HuH-7 (cell line): ENCODE measurements around the gene MRPL10.

Experiments used
- DNase-seq: peaks from one replicate; pipeline ENCODE4 v3.0.0; 2011; ENCODE audit warnings: low spot score

MRPL10 gene

GRCh38 chr17:47812146-47812920 is 19.0 kb downstream of the MRPL10 start:
- DNase-seq: no peak

- DNase-seq: no peak
Observed at GRCh38 chr17:47811709-47812108, 19.6 kb downstream of the MRPL10 start.

DNA sequence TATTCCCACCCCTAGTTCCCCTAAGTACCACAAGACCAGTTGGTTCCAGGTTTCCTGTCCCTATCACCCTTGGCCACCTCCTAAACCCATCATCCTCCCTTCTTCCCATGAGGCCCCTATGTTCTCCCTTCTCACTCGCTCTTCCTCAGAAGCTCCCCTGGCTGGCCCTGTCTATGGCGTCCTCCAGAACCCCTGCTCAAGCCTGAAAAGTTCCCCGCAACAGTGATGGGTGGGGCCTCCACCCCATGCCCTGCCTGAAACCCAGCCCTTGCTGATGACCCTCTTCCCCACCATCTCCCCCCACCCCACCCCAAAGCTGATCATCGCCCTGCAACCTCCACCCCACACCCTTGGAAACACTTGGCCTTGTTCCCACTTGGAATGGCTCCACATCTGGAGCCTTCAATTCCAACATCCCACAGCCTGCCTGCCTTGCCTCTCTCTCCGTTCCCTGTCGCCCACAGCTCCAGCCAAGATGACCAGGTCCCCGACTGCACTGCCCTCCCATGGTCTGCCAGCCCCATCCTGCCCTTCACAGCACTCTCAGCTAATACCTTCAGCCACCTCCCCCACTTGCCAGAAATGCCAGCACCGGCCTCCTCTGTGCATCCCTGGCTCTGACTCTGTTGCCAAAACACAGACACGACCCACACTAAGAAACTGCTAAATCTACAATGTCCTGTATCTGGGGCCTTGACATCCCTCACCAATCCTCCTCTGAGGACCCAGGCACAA is 20.3 kb downstream of the MRPL10 start:
- no peak for DNase-seq

DNA sequence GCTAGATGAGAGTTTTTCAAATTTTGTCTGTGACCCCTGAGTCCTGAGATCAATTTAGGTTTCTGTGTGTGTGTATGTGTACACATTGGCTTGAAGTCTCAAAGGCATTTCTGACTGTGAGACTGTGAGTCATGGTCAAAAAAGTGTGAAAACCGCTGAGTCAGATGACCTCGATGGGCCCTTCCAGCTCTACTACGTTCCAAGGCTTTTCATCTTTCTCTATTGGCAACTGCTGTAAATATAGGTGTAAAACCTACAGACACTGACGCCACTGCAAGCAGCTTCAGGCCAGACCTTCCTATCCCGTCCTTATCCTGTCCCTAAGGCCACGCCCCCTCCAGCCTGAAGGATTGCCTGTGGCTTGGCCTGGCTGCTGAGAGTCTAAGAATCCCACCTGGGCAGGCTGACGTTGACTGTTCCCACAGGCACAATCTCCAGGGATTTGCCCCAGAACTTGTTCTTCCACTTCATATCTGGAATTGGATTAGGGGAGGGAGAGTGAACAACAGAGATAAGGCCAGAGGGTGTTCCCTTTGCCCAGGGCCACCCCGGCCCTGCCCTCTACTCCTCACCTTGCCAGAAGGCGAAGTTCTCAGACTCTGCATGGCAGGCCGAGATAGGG is 21.0 kb downstream of the MRPL10 start:
- DNase-seq: peak; percentile 55

DNA sequence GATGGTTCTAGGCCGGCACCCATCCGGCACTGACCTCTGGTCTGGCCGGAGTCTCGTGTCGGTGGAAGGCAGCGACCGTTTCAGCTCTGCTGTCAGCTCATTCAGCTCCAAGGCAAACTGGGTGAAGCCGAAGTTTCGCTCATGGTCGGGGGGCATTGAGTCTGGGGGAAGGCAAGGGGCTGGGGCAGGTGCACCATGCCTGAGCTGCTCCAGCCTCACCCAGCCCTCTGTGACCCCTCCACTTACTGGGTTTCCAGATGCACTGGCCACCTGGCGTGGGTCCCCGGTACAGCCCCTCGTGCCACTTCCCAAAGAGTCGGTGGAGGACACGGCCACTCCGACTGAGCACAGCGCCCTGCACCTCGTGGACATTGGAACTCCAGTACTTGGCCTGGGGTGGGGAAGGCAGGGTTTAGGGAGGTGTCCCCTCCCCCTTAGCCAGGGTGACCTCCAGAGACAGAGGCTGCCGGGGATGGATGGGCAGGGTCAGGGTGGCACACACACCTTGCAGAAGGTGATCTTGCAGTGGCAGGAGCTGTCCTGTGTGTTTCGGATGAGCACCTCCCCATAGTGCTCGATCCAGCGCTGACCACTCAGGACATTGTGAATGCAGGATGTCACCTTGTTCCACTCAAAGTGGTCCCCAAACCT is 22.4 kb downstream of the MRPL10 start:
- DNase-seq: no peak

- no peak for DNase-seq
Observed at GRCh38 chr17:47808036-47808829, 23.1 kb downstream of the MRPL10 start.

DNA sequence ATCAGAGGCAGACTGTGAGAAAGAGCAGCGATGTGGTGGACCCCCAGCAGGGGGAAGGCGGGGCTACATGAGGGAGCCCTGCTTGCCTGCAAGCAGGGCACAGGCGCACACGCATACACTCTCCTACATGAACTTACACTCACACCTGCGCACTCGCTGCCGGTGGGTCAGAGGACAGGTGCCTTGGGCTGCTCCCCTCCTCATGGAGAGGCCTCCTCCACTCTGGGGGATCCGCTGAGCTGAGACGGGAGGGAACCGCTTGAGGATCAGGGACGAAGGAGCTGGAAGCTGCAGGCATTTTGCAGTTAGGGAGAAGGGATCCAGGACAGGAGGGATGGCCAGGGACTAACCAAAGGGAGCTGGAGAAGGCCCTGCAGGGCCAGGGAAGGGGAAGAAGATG is 23.9 kb downstream of the MRPL10 start:
- DNase-seq: no peak

DNA sequence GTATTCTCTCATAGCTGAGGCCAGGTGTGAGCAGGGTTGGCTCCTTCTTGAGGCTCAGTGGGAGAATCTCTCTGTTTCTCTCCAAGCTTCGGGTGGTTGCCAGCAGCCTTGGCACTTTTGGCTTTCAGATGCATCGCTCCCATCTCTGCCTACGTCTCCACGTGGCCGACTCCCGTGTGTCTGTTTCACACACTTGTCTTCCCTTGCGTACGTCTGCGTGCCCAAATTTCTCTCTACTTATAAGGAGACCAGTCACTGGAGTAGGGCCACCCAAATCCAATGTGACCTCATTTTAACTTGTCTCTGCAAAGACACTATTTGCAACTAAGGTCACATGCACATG is 24.5 kb downstream of the MRPL10 start:
- no peak for DNase-seq

- no peak for DNase-seq
Observed at GRCh38 chr17:47806026-47806912, 25.1 kb downstream of the MRPL10 start.

- DNase-seq: no peak
Observed at GRCh38 chr17:47804461-47804860, 26.9 kb downstream of the MRPL10 start.

- DNase-seq: no peak
Observed at GRCh38 chr17:47803751-47804150, 27.6 kb downstream of the MRPL10 start.

- no peak for DNase-seq
Observed at GRCh38 chr17:47803201-47803600, 28.1 kb downstream of the MRPL10 start.

DNA sequence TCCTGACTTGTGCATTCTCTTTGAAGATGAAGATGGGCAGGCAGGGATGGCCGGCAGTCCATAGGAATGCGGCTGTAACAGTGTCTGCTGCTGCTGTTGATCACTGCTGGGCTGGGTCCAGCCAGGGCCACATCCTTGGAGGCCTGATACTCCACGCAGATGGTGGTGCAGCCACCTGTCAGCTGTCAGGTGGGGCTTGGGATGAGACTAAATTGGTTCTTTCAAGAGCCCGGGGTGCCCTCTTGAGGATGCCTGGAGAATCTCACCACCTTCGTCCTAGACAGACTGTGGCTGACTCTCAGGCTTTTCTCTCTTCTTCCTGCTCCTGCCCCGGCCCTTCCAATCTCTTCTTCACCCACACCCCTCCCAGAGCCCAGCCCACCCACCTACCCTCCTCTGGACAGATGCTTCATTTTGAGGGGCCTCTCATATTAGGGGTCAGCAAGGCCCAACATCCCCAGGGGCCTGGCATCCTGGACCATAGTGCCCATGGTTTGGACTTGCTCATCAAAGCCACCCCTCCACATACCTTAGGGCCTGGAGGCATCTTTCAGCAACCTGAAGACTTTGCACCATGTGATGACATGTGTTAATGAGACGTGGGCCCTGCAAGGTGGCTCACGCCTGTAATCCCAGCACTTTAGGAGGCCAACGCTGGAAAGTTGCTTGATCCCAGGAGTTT is 28.9 kb downstream of the MRPL10 start:
- peak; percentile 89 for DNase-seq

DNA sequence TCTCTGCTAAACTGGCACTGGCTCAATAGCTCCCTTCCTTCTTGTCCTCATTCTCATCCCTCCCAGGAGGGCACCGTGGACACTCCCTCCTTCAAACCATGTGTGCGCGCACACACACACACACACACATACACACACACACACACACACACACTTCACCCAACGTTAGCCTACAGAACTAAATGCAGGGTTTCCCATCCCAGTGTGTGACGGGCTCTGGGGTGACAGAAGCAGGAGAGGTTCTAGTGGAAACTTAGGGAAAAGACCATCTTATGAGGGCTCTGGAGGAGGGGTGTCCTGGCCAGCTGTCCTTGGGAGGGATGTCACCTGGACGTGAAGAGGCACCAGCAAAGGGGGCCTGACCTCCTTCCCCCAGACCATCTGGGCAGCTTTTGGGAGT is 29.4 kb downstream of the MRPL10 start:
- DNase-seq: no peak

GRCh38 chr17:47801176-47801765 is 30.1 kb downstream of the MRPL10 start:
- no peak for DNase-seq

DNA sequence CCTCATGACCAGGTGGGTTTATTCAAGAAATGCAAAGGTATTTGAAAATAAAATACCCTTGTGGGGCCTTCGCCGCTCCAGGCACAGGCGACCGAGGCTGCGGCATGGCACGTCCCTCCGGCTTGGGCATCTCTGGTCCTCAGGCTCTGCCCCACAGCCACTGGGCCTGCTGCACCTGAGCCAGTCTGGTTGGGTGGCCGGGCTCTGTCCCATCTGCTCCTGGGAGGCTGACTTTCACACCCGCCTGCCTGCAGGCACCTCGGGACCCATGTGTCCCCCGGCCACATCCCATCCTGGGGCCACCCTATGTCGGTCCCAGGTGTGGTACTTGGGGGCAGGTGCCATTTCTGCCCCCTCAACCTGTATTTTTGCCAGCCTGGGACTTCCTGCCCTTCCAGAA is 30.7 kb downstream of the MRPL10 start:
- DNase-seq: no peak

GRCh38 chr17:47797797-47798196 is 33.5 kb downstream of the MRPL10 start:
- no peak for DNase-seq

- no peak for DNase-seq
Observed at GRCh38 chr17:47792979-47793378, 38.4 kb downstream of the MRPL10 start.

DNA sequence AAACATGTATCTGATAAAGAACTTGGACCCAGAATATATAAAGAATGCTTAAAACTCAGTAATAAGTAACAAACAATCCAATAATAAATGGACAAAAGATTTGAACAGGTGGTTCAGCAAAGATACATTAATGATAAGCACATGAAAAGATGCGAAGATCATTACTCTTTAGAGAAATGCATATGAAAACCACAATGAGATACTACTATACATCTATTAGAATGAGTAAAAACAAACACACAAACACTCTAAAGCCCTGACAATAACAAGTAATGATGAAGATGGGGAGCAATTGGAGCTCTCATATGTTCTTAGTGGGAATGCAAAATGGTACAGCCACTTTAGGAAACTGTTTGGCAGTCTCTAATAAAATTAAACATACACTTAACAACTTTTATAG is 38.9 kb downstream of the MRPL10 start:
- no peak for DNase-seq

- no peak for DNase-seq
Observed at GRCh38 chr17:47791025-47791424, 40.3 kb downstream of the MRPL10 start.
